K562 (cell line): ENCODE results near the gene UBR3.

Experiments
- EP300 ChIP-seq: IDR thresholded peaks from 2 replicates; pipeline ENCODE4 v1.6.1; 2012; ENCODE audit warnings: low read length, improper control_type of control experiment
- GABPA ChIP-seq: fragments of 200-800 bp; sonication (Bioruptor generic); conservative IDR thresholded peaks from 2 replicates; pipeline ENCODE4 v1.6.1; 2016; ENCODE audit warnings: low read depth, missing genetic modification characterization, missing compliant biosample characterization
- NFIC ChIP-seq: fragments of 450-650 bp; IDR thresholded peaks from 2 replicates; pipeline ENCODE4 v1.6.1; 2017; ENCODE audit warnings: mild to moderate bottlenecking, inconsistent platforms
- NFXL1 ChIP-seq: fragments of 450-650 bp; formaldehyde crosslinking; IDR thresholded peaks from 2 replicates; pipeline ENCODE4 v1.4.0; 2021; ENCODE audit warnings: mild to moderate bottlenecking
- POLR2AphosphoS5 ChIP-seq: IDR thresholded peaks from 2 replicates; pipeline ENCODE4 v1.6.1; 2011; ENCODE audit warnings: mild to moderate bottlenecking, low read depth, low read length, moderate library complexity; ENCODE audit not compliant: control insufficient read depth, insufficient read depth
- TAF1 ChIP-seq: IDR thresholded peaks from 2 replicates; pipeline ENCODE4 v1.6.1; 2011; ENCODE audit warnings: mild to moderate bottlenecking, low read length, moderate library complexity; ENCODE audit not compliant: insufficient read depth, control insufficient read depth, severe bottlenecking; ENCODE audit errors: extremely low read depth

- TF ChIP-seq EP300: no peak
- TF ChIP-seq POLR2AphosphoS5: no peak
- no peak for TF ChIP-seq TAF1
- TF ChIP-seq GABPA (tag): no peak
- TF ChIP-seq NFIC: no peak
- TF ChIP-seq NFXL1: no peak
Observed at GRCh38 chr2:170086751-170087412, 259.6 kb downstream of the UBR3 start.
